IMR-90 (cell line): ENCODE data around the gene RTP4. TPM values are rescaled to one million over a fixed set of nuclear protein-coding genes. Genes with fewer than 3 reads are reported as not detected.

ENCODE experiments used
- ATAC-seq: fragments of 200-7000 bp; cut with Tn5 transposase; 2 replicates; pipeline ENCODE4 v1.9.1; 2020; ENCODE audit warnings: low read depth, mild to moderate bottlenecking, moderate library complexity
- BruUV-seq: library from RNA; stranded (reverse); fragments of 400-500 nt; replicated peaks from 2 replicates; lab custom pipeline; 2021; lab: Mats Ljungman, UMichigan
- CTCF ChIA-PET: fragments of 300-600 bp; formaldehyde crosslinking; extraction: SDS; loops from one replicate; lab custom pipeline; 2021; ENCODE audit warnings: antibody characterized with exemption; lab: Yijun Ruan, JAX
- POLR2A ChIA-PET: fragments of 300-600 bp; sonication (Branson Sonifier 250); formaldehyde crosslinking; loops from one replicate; lab custom pipeline; 2022; ENCODE audit warnings: antibody characterized with exemption; ENCODE audit not compliant: unreplicated experiment; lab: Charles Lee
- DNase-seq: peaks from one replicate; pipeline ENCODE4 v3.0.0; 2013
- H2AFZ ChIP-seq: replicated peaks from 2 replicates; pipeline ENCODE3; 2013; ENCODE audit warnings: low read length, mild to moderate bottlenecking; ENCODE audit not compliant: poor library complexity
- H2AK5ac ChIP-seq: 2 replicates; pipeline ENCODE4 v1.6.1; 2013; ENCODE audit warnings: low read depth, low read length, inconsistent platforms
- H2AK9ac ChIP-seq: replicated peaks from 2 replicates; pipeline ENCODE3; 2013; ENCODE audit warnings: mild to moderate bottlenecking, low read depth, low read length, moderate library complexity; ENCODE audit not compliant: poor library complexity
- H2BK120ac ChIP-seq: 2 replicates; pipeline ENCODE4 v1.6.1; 2013; ENCODE audit warnings: low read depth, low read length, inconsistent platforms
- H2BK15ac ChIP-seq: 3 replicates; pipeline ENCODE4 v1.6.1; 2013; ENCODE audit warnings: low read depth, low read length, inconsistent platforms
- H2BK20ac ChIP-seq: 2 replicates; pipeline ENCODE4 v1.6.1; 2013; ENCODE audit warnings: low read depth, mild to moderate bottlenecking, inconsistent platforms, low read length, moderate library complexity
- H2BK5ac ChIP-seq: 2 replicates; pipeline ENCODE4 v1.6.1; 2013; ENCODE audit warnings: mild to moderate bottlenecking, low read depth, low read length, inconsistent platforms; ENCODE audit not compliant: poor library complexity, severe bottlenecking
- H3K14ac ChIP-seq: replicated peaks from 2 replicates; pipeline ENCODE4 v1.6.1; 2013; ENCODE audit warnings: low read depth, low read length, inconsistent platforms
- H3K18ac ChIP-seq: 2 replicates; pipeline ENCODE4 v1.6.1; 2013; ENCODE audit warnings: low read depth, low read length, control low read depth
- H3K23ac ChIP-seq: 2 replicates; pipeline ENCODE4 v1.6.1; 2013; ENCODE audit warnings: low read depth, low read length, inconsistent platforms
- H3K27ac ChIP-seq: 2 replicates; pipeline ENCODE4 v1.5.1; 2013; ENCODE audit warnings: mild to moderate bottlenecking, control low read depth, low read length; ENCODE audit not compliant: insufficient read depth
- H3K27me3 ChIP-seq: 2 replicates; pipeline ENCODE4 v1.6.1; 2013; ENCODE audit warnings: low read length; ENCODE audit not compliant: control insufficient read depth, insufficient read depth
- H3K36me3 ChIP-seq: 2 replicates; pipeline ENCODE4 v1.6.1; 2013; ENCODE audit warnings: low read length, mixed read lengths; ENCODE audit not compliant: control insufficient read depth, insufficient read depth
- H3K4ac ChIP-seq: 2 replicates; pipeline ENCODE4 v1.6.1; 2013; ENCODE audit warnings: low read depth, low read length, inconsistent platforms
- H3K4me1 ChIP-seq: 2 replicates; pipeline ENCODE4 v1.6.1; 2013; ENCODE audit warnings: low read length, mixed read lengths; ENCODE audit not compliant: control insufficient read depth, insufficient read depth
- H3K4me2 ChIP-seq: 2 replicates; pipeline ENCODE4 v1.6.1; 2013; ENCODE audit warnings: low read depth, mild to moderate bottlenecking, control low read depth, low read length, moderate library complexity
- H3K4me3 ChIP-seq: 2 replicates; pipeline ENCODE4 v1.5.1; 2013; ENCODE audit warnings: low read depth, mild to moderate bottlenecking, control low read depth, low read length, moderate library complexity; ENCODE audit not compliant: insufficient read depth
- H3K56ac ChIP-seq: 2 replicates; pipeline ENCODE4 v1.6.1; 2013; ENCODE audit warnings: low read length, inconsistent platforms; ENCODE audit not compliant: insufficient read depth; ENCODE audit errors: extremely low read depth
- H3K79me1 ChIP-seq, 2 experiments: 2 replicates each; pipeline ENCODE4 v1.6.1; 2013; ENCODE audit warnings: low read length in 2 of 2, inconsistent platforms in 1 of 2, low read depth in 1 of 2
- H3K9ac ChIP-seq: 2 replicates; pipeline ENCODE4 v1.6.1; 2013; ENCODE audit warnings: low read depth, low read length, control low read depth
- H3K9me1 ChIP-seq: 2 replicates; pipeline ENCODE4 v1.6.1; 2013; ENCODE audit warnings: low read length, inconsistent platforms; ENCODE audit not compliant: insufficient read depth
- H3K9me3 ChIP-seq: 2 replicates; pipeline ENCODE4 v1.6.1; 2013; ENCODE audit warnings: low read length; ENCODE audit not compliant: control insufficient read depth, insufficient read depth
- H4K20me1 ChIP-seq: 2 replicates; pipeline ENCODE4 v1.6.1; 2013; ENCODE audit warnings: low read length, inconsistent platforms; ENCODE audit not compliant: insufficient read depth
- H4K5ac ChIP-seq: 2 replicates; pipeline ENCODE4 v1.6.1; 2013; ENCODE audit warnings: mild to moderate bottlenecking, low read depth, low read length, control low read depth
- H4K8ac ChIP-seq, 2 experiments: 2 replicates each; pipeline ENCODE4 v1.6.1; 2013; ENCODE audit warnings: low read depth in 2 of 2, low read length in 2 of 2, control low read depth in 1 of 2, inconsistent platforms in 1 of 2
- H4K91ac ChIP-seq: 2 replicates; pipeline ENCODE4 v1.6.1; 2013; ENCODE audit warnings: low read depth, low read length, inconsistent platforms; ENCODE audit not compliant: insufficient read depth
- BHLHE40 ChIP-seq: fragments of 150-350 bp; IDR thresholded peaks from 2 replicates; pipeline ENCODE4 v1.6.1; 2016; ENCODE audit warnings: mild to moderate bottlenecking, low read depth, low read length
- CEBPB ChIP-seq: IDR thresholded peaks from 2 replicates; pipeline ENCODE4 v1.6.1; 2012; ENCODE audit warnings: low read depth, low read length, improper control_type of control experiment
- CHD1 ChIP-seq: IDR thresholded peaks from 2 replicates; pipeline ENCODE4 v1.6.1; 2012; ENCODE audit warnings: low read depth, low read length, improper control_type of control experiment
- FOS ChIP-seq: fragments of 150-350 bp; IDR thresholded peaks from 2 replicates; pipeline ENCODE4 v1.6.1; 2016; ENCODE audit warnings: low read depth, low read length
- MAFK ChIP-seq: IDR thresholded peaks from 2 replicates; pipeline ENCODE4 v1.6.1; 2012; ENCODE audit warnings: low read depth, low read length, improper control_type of control experiment
- MAZ ChIP-seq: IDR thresholded peaks from 2 replicates; pipeline ENCODE4 v1.6.1; 2012; ENCODE audit warnings: low read depth, mild to moderate bottlenecking, low read length, improper control_type of control experiment, moderate library complexity, borderline replicate concordance
- MXI1 ChIP-seq: IDR thresholded peaks from 2 replicates; pipeline ENCODE4 v1.6.1; 2012; ENCODE audit warnings: low read depth, mild to moderate bottlenecking, low read length, moderate library complexity, borderline replicate concordance
- NFE2L2 ChIP-seq: fragments of 150-350 bp; IDR thresholded peaks from 2 replicates; pipeline ENCODE4 v1.6.1; 2016; ENCODE audit warnings: low read depth, mild to moderate bottlenecking, low read length
- POLR2A ChIP-seq: IDR thresholded peaks from 2 replicates; pipeline ENCODE4 v1.6.1; 2012; ENCODE audit warnings: mild to moderate bottlenecking, low read depth, low read length
- RAD21 ChIP-seq: IDR thresholded peaks from 2 replicates; pipeline ENCODE4 v1.6.1; 2012; ENCODE audit warnings: low read length, improper control_type of control experiment
- RCOR1 ChIP-seq: IDR thresholded peaks from 2 replicates; pipeline ENCODE4 v1.6.1; 2012; ENCODE audit warnings: mild to moderate bottlenecking, low read length, improper control_type of control experiment; ENCODE audit not compliant: insufficient replicate concordance
- RFX5 ChIP-seq: IDR thresholded peaks from 2 replicates; pipeline ENCODE4 v1.8.0; 2012; ENCODE audit warnings: low read depth, mild to moderate bottlenecking, low read length, moderate library complexity
- SMC3 ChIP-seq: fragments of 150-350 bp; IDR thresholded peaks from 2 replicates; pipeline ENCODE4 v1.6.1; 2016; ENCODE audit warnings: low read depth, mild to moderate bottlenecking, antibody characterized with exemption, low read length, moderate library complexity
- WGBS, 2 experiments: methylation state at CpG; one replicate each; pipeline versions ENCODE4 v1.1.5 to v1.1.7; 2013; ENCODE audit warnings: missing lambda C conversion rate in 2 of 2; ENCODE audit not compliant: insufficient read length in 1 of 2; ENCODE audit errors: extremely low coverage in 2 of 2; 5-methylcytosine and 5-hydroxymethylcytosine counted together
- dilution Hi-C: fragments of 300-500 bp; cut with HindIII; formaldehyde crosslinking; loops from one replicate; pipeline ENCODE4 v1.14.3; 2018; ENCODE audit warnings: low sequenced_read_pairs; ENCODE audit not compliant: unreplicated experiment
- in situ Hi-C: fragments of 300-500 bp; cut with MboI; formaldehyde crosslinking; loops from 3 replicates; pipeline ENCODE4 v1.14.3; 2019; ENCODE audit warnings: low sequenced_read_pairs, inconsistent platforms, mixed read lengths
- intact Hi-C: fragments of 100-400 bp; cut with micrococcal nuclease; formaldehyde crosslinking; loops from 2 replicates; pipeline ENCODE4 v1.10.0; 2022
- polyA plus RNA-seq, 3 experiments: library from polyadenylated mRNA; depleted of rRNA; stranded (reverse); fragments of >200 nt; gene quantifications; 2 replicates each; pipeline ENCODE4 v1.2.3, GENCODE V29; 2012; ENCODE audit warnings: low replicate concordance in 1 of 3
- total RNA-seq: library from RNA; depleted of rRNA; stranded (reverse); fragments of >200 nt; gene quantifications from 2 replicates; pipeline ENCODE4 v1.2.3, GENCODE V29; 2012
- TF ChIP-seq, protein P1 (sequence below): fragments of 150-350 bp; IDR thresholded peaks from 2 replicates; pipeline ENCODE4 v1.6.1; 2016; ENCODE audit warnings: low read depth, mild to moderate bottlenecking, low read length, moderate library complexity, borderline replicate concordance
- TF ChIP-seq, protein P2 (sequence below): conservative IDR thresholded peaks from 2 replicates; pipeline ENCODE4 v1.5.1; 2012; ENCODE audit warnings: mild to moderate bottlenecking, low read depth, low read length, improper control_type of control experiment
- TF ChIP-seq, protein P3 (sequence below): fragments of 150-350 bp; IDR thresholded peaks from 2 replicates; pipeline ENCODE4 v1.6.1; 2017; ENCODE audit warnings: mild to moderate bottlenecking, antibody characterized with exemption, low read length, low read depth

RTP4 gene
- total and polyA plus RNA-seq, 2 of the 4 experiments (the other 2 are of a cell fraction) = not detected

DNA sequence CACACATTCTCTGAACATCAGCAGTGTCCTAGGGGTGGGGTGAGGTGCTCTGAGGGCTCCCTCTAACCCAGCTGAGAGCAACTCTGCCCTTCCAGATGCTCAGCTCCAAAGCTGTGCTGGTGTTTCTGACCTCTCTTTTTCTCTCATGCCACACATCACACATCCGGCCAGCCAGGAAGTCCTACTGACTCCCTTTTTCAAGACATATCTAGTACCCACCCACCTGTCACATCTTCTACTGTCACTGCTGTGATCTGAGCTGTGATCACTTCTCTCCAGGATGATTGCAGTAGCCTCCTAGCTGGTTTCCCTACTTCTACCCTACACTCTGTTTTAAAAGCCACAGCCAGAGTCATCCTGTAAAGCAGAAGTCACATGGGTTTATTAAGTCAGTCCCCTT, 46.4 kb upstream of the RTP4 start:
- H3K9me1 ChIP-seq = no peaks in the 10 kb centered on the region
- no peak overlapping the region for H2AFZ ChIP-seq
- DNase-seq (no peak), ATAC-seq (no peak)
- no CpG with 5 or more reads among the region's 1 CpG for WGBS, 2 experiments
- TF ChIP-seq RCOR1 = no peak
- TF ChIP-seq RFX5 = no peak
- TF ChIP-seq NFE2L2 = no peak
- TF ChIP-seq BHLHE40 = no peak
- no peak for TF ChIP-seq MXI1
- TF ChIP-seq CEBPB = no peak
- TF ChIP-seq, protein P1, sequence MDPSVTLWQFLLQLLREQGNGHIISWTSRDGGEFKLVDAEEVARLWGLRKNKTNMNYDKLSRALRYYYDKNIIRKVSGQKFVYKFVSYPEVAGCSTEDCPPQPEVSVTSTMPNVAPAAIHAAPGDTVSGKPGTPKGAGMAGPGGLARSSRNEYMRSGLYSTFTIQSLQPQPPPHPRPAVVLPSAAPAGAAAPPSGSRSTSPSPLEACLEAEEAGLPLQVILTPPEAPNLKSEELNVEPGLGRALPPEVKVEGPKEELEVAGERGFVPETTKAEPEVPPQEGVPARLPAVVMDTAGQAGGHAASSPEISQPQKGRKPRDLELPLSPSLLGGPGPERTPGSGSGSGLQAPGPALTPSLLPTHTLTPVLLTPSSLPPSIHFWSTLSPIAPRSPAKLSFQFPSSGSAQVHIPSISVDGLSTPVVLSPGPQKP = no peak
- no peak for TF ChIP-seq MAZ
- TF ChIP-seq FOS = no peak
- no peak for TF ChIP-seq RAD21
- TF ChIP-seq MAFK = no peak
- no peak for TF ChIP-seq SMC3
- TF ChIP-seq, protein P2, sequence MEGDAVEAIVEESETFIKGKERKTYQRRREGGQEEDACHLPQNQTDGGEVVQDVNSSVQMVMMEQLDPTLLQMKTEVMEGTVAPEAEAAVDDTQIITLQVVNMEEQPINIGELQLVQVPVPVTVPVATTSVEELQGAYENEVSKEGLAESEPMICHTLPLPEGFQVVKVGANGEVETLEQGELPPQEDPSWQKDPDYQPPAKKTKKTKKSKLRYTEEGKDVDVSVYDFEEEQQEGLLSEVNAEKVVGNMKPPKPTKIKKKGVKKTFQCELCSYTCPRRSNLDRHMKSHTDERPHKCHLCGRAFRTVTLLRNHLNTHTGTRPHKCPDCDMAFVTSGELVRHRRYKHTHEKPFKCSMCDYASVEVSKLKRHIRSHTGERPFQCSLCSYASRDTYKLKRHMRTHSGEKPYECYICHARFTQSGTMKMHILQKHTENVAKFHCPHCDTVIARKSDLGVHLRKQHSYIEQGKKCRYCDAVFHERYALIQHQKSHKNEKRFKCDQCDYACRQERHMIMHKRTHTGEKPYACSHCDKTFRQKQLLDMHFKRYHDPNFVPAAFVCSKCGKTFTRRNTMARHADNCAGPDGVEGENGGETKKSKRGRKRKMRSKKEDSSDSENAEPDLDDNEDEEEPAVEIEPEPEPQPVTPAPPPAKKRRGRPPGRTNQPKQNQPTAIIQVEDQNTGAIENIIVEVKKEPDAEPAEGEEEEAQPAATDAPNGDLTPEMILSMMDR = no peak
- TF ChIP-seq CHD1 = no peak
- no peak for TF ChIP-seq POLR2A
- TF ChIP-seq, protein P3, sequence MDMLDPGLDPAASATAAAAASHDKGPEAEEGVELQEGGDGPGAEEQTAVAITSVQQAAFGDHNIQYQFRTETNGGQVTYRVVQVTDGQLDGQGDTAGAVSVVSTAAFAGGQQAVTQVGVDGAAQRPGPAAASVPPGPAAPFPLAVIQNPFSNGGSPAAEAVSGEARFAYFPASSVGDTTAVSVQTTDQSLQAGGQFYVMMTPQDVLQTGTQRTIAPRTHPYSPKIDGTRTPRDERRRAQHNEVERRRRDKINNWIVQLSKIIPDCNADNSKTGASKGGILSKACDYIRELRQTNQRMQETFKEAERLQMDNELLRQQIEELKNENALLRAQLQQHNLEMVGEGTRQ = no peak
- H3K9ac ChIP-seq = no peak overlapping the region
- peaks cover 15% of the 10 kb centered on the region for H3K27me3 ChIP-seq
- no peak overlapping the region for H3K4me3 ChIP-seq
- no peak overlapping the region for H2AK9ac ChIP-seq
- H4K8ac ChIP-seq = no peak overlapping the region
- no peak overlapping the region for H2BK120ac ChIP-seq
- no peak overlapping the region for H3K27ac ChIP-seq
- H4K5ac ChIP-seq = no peak overlapping the region
- no peak overlapping the region for H3K14ac ChIP-seq
- dilution Hi-C loops = loop anchor here (25.0 kb wide), 1 partner anchor 366 kb away; no protein-coding TSS in a partner anchor
- intact Hi-C loops = no loop called here
- ChIA-PET POLR2A (no interaction called here), CTCF (interaction anchor here (0.7 to 8.6 kb wide), 3 partner anchors 8 to 357 kb away, joined by 3 to 168 read pairs (median 3); no protein-coding TSS in a partner anchor)
- no peaks in the 10 kb centered on the region for H3K36me3 ChIP-seq
- H3K18ac ChIP-seq = no peak overlapping the region
- no peak overlapping the region for H3K23ac ChIP-seq
- no TSS peak for BruUV-seq
- no peak overlapping the region for H2BK20ac ChIP-seq
- no peaks in the 10 kb centered on the region for H3K79me1 ChIP-seq
- H2AK5ac ChIP-seq = no peak overlapping the region
- no peak overlapping the region for H4K91ac ChIP-seq
- H3K4me1 ChIP-seq = peaks cover 2% of the 10 kb centered on the region; the same call in 1 of the 2 replicates
- no peak overlapping the region for H3K4ac ChIP-seq
- no peak overlapping the region for H2BK15ac ChIP-seq
- H3K4me2 ChIP-seq = no peak overlapping the region
- no peak overlapping the region for H2BK5ac ChIP-seq
- no peak overlapping the region for H3K56ac ChIP-seq
- in situ Hi-C loops = no loop called here
- H4K20me1 ChIP-seq = no peaks in the 10 kb centered on the region
- no peaks in the 10 kb centered on the region for H3K9me3 ChIP-seq
